GM12873 (cell line): Measurements from ENCODE around the gene OR6B1.

ENCODE experiments used
- TF ChIP-seq, protein P1 (sequence below): IDR thresholded peaks from 2 replicates; pipeline ENCODE4 v1.5.1; 2012; ENCODE audit warnings: low read depth, mild to moderate bottlenecking, moderate library complexity, low read length, control low read depth; ENCODE audit not compliant: insufficient read depth; ENCODE audit errors: missing control alignments

Gene OR6B1

DNA sequence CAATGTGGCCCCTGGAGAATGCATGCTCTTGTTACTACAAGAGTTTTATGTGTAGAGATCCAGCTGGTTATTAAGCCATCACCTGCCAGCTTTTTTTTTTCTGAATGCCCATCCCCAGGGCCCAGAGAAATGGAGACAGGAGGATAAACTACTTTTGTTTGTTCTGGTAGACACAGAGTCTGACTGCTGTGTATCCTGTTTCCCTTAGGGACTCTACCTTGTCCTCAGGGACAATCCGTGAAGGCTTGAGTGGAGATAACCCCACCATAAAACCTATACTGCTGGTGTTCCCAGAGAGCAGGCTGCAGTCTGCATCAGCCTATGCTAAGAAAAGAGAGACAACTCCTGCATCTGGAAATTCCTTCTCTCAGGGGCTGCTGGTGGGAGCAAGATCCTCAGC, 48.5 kb downstream of the OR6B1 start, which contains the start of gene OR2A5:
TSS of gene OR2A5 (plus strand) at position 301 of the 400 bp plus-strand sequence. CDS start 1,454 bp downstream, outside the sequence.
- TF ChIP-seq, protein P1, sequence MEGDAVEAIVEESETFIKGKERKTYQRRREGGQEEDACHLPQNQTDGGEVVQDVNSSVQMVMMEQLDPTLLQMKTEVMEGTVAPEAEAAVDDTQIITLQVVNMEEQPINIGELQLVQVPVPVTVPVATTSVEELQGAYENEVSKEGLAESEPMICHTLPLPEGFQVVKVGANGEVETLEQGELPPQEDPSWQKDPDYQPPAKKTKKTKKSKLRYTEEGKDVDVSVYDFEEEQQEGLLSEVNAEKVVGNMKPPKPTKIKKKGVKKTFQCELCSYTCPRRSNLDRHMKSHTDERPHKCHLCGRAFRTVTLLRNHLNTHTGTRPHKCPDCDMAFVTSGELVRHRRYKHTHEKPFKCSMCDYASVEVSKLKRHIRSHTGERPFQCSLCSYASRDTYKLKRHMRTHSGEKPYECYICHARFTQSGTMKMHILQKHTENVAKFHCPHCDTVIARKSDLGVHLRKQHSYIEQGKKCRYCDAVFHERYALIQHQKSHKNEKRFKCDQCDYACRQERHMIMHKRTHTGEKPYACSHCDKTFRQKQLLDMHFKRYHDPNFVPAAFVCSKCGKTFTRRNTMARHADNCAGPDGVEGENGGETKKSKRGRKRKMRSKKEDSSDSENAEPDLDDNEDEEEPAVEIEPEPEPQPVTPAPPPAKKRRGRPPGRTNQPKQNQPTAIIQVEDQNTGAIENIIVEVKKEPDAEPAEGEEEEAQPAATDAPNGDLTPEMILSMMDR: no peak

- TF ChIP-seq, protein P1: no peak
Measured at GRCh38 chr7:144049491-144049890, 49.4 kb downstream of the OR6B1 start.

GRCh38 chr7:144050093-144050492, 50.0 kb downstream of the OR6B1 start:
- TF ChIP-seq, protein P1: no peak

GRCh38 chr7:144057954-144058353, 57.8 kb downstream of the OR6B1 start:
- TF ChIP-seq, protein P1: no peak
